Panc1 (cell line): ENCODE data around the gene DNASE1L2.

Experiments
- CTCF ChIP-seq: fragments of 450-650 bp; IDR thresholded peaks from 2 replicates; pipeline ENCODE4 v1.5.1; 2017; ENCODE audit warnings: mild to moderate bottlenecking
- POLR2AphosphoS5 ChIP-seq: IDR thresholded peaks from 2 replicates; pipeline ENCODE4 v1.6.1; 2012; ENCODE audit warnings: mild to moderate bottlenecking, low read depth, low read length, moderate library complexity
- SIN3A ChIP-seq: IDR thresholded peaks from 2 replicates; pipeline ENCODE4 v1.6.1; 2012; ENCODE audit warnings: low read depth, mild to moderate bottlenecking, low read length, moderate library complexity, borderline replicate concordance; ENCODE audit not compliant: insufficient read depth

- no peak for TF ChIP-seq POLR2AphosphoS5
- TF ChIP-seq CTCF, result no peak
- no peak for TF ChIP-seq SIN3A
Measured at GRCh38 chr16:2231016-2231931, 5.0 kb upstream of the DNASE1L2 start.
